AG04450 (cell line): ENCODE data around the gene ENO1. TPM values are rescaled to one million over a fixed set of nuclear protein-coding genes. Genes with fewer than 3 reads are reported as not detected.

Experiments used
- CTCF ChIA-PET: fragments of 300-600, 350-600 bp; formaldehyde crosslinking; extraction: SDS; loops from one replicate; lab custom pipeline; 2022; ENCODE audit warnings: antibody characterized with exemption, inconsistent platforms; lab: Charles Lee
- POLR2A ChIA-PET: fragments of 350-600 bp; formaldehyde crosslinking; extraction: SDS; loops from one replicate; lab custom pipeline; 2021; ENCODE audit warnings: antibody characterized with exemption, inconsistent platforms; lab: Yijun Ruan, JAX
- DNase-seq: peaks from one replicate; pipeline ENCODE4 v3.0.0-alpha.2; 2011; ENCODE audit warnings: low read depth, low spot score
- H3K27ac ChIP-seq: one replicate; pipeline ENCODE4 v1.5.1; 2012; ENCODE audit warnings: low read depth, low read length, control low read depth
- H3K27me3 ChIP-seq: one replicate; pipeline ENCODE4 v1.6.0; 2012; ENCODE audit warnings: low read length; ENCODE audit not compliant: control insufficient read depth, insufficient read depth
- H3K4me3 ChIP-seq: 2 replicates; pipeline ENCODE4 v1.5.1; 2011; ENCODE audit warnings: mild to moderate bottlenecking, low read depth, low read length, control low read depth
- H3K9me3 ChIP-seq: 2 replicates; pipeline ENCODE4 v1.5.1; 2012; ENCODE audit warnings: low read length; ENCODE audit not compliant: control insufficient read depth, insufficient read depth
- CTCF ChIP-seq: IDR thresholded peaks from 2 replicates; pipeline ENCODE4 v1.5.1; 2011; ENCODE audit warnings: low read depth, low read length, control low read depth, inconsistent platforms
- polyA plus RNA-seq: library from polyadenylated mRNA; depleted of rRNA; stranded (reverse); fragments of >200 nt; gene quantifications from 2 replicates; pipeline ENCODE4 v1.2.3, GENCODE V29; 2011

ENO1 gene
- polyA plus RNA-seq, 1 experiment: 1,423 TPM

GRCh38 chr1:8870103-8870502 is 8.4 kb downstream of the ENO1 start:
- CTCF ChIA-PET: no interaction called here
- no peak for TF ChIP-seq CTCF

DNA sequence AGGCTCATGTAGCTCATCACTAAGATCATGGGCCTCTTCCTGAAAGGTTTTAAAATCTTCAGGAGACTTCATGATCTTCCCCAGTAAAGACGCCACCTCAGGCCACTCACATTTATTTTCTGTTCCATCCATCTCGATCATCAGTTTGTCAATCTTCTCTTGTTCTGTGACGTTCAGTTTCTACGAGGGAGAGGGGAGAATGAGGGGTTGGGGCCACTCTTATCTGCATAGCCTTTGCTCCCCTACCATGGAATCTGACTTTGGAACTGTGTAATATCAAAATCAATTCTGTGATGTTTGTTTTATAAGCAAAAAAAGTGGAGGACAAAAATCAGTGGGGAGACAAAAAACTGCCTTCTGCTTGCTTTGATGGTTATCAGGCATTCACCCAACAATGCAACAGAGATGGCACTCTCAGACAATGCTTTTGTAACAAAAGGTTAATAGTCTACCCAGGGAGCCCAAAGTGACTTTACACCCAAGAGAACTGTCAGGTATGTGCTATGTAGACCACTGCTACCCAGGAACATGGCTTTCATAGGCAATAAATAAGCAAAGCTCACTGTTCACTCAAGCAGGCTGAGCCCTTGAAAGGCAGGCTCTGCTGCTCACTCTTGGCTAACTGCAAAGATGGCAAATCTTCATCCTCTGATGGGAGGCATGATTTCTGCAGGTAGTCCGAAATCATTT is 10.5 kb downstream of the ENO1 start:
- ChIA-PET POLR2A (interaction anchor here (1.6 to 2.7 kb wide), 3 partner anchors 10 to 11 kb away, joined by 4 to 12 read pairs (median 6); partner anchors contain the start of gene ENO1), CTCF (interaction anchor here (0.7 to 11.2 kb wide), 2 partner anchors 18 to 19 kb away, joined by 3 to 82 read pairs; no protein-coding TSS in a partner anchor)
- DNase-seq: no peak
- no peaks in the 10 kb centered on the region for H3K27me3 ChIP-seq
- H3K9me3 ChIP-seq: no peaks in the 10 kb centered on the region
- no peak overlapping the region for H3K4me3 ChIP-seq
- H3K27ac ChIP-seq: no peak overlapping the region
- no peak for TF ChIP-seq CTCF

More at GRCh38 chr1:8870103-8870502, 8.4 kb downstream of the ENO1 start:
- POLR2A ChIA-PET: interaction anchor here (1.3 to 2.4 kb wide), 2 partner anchors 9 to 11 kb away, joined by 3 to 12 read pairs; partner anchors contain the start of gene ENO1
- H3K27me3 ChIP-seq: no peaks in the 10 kb centered on the region
- no peak overlapping the region for H3K4me3 ChIP-seq
- no peaks in the 10 kb centered on the region for H3K9me3 ChIP-seq
- H3K27ac ChIP-seq: no peak overlapping the region
- no peak for DNase-seq

DNA sequence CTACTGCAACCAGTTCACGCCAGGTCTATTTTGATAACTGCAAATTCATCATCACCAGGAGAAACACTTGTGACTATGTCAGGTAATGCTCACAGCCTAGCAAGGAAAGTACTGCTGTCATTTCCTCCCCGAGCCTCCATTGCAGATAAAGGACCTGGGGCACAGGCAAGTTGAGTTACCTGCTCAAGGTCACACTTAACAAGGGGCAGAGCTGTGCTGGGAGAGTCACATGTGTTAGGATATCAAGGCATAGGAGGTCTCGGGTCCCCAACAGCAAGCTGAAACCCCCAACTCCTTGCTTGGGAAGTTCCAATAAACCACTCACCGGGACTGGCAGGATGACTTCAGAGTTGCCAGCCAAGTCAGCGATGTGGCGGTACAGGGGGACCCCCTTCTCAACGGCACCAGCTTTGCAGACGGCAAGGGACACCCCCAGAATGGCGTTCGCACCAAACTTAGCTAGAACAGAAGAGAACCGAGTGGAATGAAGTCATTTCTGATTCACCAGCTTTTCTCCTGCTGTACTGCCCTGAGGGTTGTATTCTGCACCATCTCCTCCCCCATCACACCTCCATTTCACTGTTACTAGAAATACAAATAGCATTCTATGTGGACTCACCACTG is 11.6 kb downstream of the ENO1 start:
- ChIA-PET CTCF (interaction anchor here (0.8 to 11.2 kb wide), 2 partner anchors 9 to 16 kb away, joined by 5 to 82 read pairs; no protein-coding TSS in a partner anchor), POLR2A (interaction anchor here (1.6 to 2.7 kb wide), 2 partner anchors 9 to 12 kb away, joined by 6 to 12 read pairs; partner anchors contain the start of gene ENO1)
- no peaks in the 10 kb centered on the region for H3K9me3 ChIP-seq
- no peak overlapping the region for H3K27ac ChIP-seq
- no peak for TF ChIP-seq CTCF
- no peak for DNase-seq
- no peak overlapping the region for H3K4me3 ChIP-seq
- no peaks in the 10 kb centered on the region for H3K27me3 ChIP-seq

- Histone ChIP-seq H3K4me3 (no peak overlapping the region), H3K27me3 (no peaks in the 10 kb centered on the region), H3K9me3 (no peaks in the 10 kb centered on the region), H3K27ac (no peak overlapping the region)
- DNase-seq: no peak
- ChIA-PET CTCF (interaction anchor here (0.6 to 11.2 kb wide), 5 partner anchors 8 to 402 kb away, joined by 3 to 82 read pairs (median 3); no protein-coding TSS in a partner anchor), POLR2A (interaction anchor here (0.6 to 2.7 kb wide), 3 partner anchors 9 to 852 kb away, joined by 3 to 12 read pairs (median 4); no protein-coding TSS in a partner anchor)
- no peak for TF ChIP-seq CTCF
Measured at GRCh38 chr1:8866173-8866791, 12.2 kb downstream of the ENO1 start.
